ENCODE data around the gene LRRC8B. TPM values are rescaled to one million over a fixed set of nuclear protein-coding genes. Genes with fewer than 3 reads are reported as not detected.

Gene LRRC8B
- total and polyA plus RNA-seq, 9 of the 15 experiments (the other 6 are each of a cell fraction or from before 2014, with no cell fraction given) = 4.3 to 43.7 (median 14.4) TPM

- TF ChIP-seq ZNF609 (CRISPR knock-in tag; IDR thresholded peaks at IDR 0.05; ENCODE audit: borderline replicate concordance) (no peak), RERE (CRISPR knock-in tag; IDR thresholded peaks at IDR 0.05; ENCODE audit: borderline replicate concordance) (no peak), IRF9 (tag; IDR thresholded peaks at IDR 0.05) (no peak), C11orf30 (IDR thresholded peaks at IDR 0.05; ENCODE audit: low read depth) (no peak), TAF7 (tag; IDR thresholded peaks at IDR 0.05) (no peak), ATF4 (CRISPR knock-in tag; IDR thresholded peaks at IDR 0.05) (peak; percentile 78), KLF6 (CRISPR knock-in tag; IDR thresholded peaks at IDR 0.05; ENCODE audit: borderline replicate concordance) (peak; percentile 86), PHF21A (IDR thresholded peaks at IDR 0.05; ENCODE audit: borderline replicate concordance, low read depth) (no peak; the same call in 1 of the 2 replicates), ETS2 (tag; IDR thresholded peaks at IDR 0.05; ENCODE audit: borderline replicate concordance, poor library complexity, severe bottlenecking) (no peak), SAFB2 (IDR thresholded peaks at IDR 0.05; ENCODE audit: borderline replicate concordance, low read depth, low read length, severe bottlenecking) (no peak), ESRRB (CRISPR knock-in tag; IDR thresholded peaks at IDR 0.05; ENCODE audit: borderline replicate concordance) (no peak), MBD2 (IDR thresholded peaks at IDR 0.05; ENCODE audit: borderline replicate concordance, low read depth) (peak; percentile 95), ZKSCAN8 (CRISPR knock-in tag; IDR thresholded peaks at IDR 0.05) (peak; percentile 79)
Measured at GRCh38 chr1:89545264-89546038, 20.8 kb downstream of the LRRC8B start (continued).
